K562 (cell line): ENCODE measurements around the gene NCOR2. TPM values are rescaled to one million over a fixed set of nuclear protein-coding genes. Genes with fewer than 3 reads are reported as not detected.

Experiments
- ATAC-seq: fragments of 200-7000 bp; cut with Tn5 transposase; 3 replicates; pipeline ENCODE4 v1.9.1; 2020; ENCODE audit warnings: moderate library complexity
- BruUV-seq: library from RNA; stranded (reverse); fragments of 400-500 nt; replicated peaks from 2 replicates; lab custom pipeline; 2021; lab: Mats Ljungman, UMichigan
- CTCF ChIA-PET: fragments of 300-600 bp; formaldehyde crosslinking; extraction: SDS; loops from one replicate; lab custom pipeline; 2021; ENCODE audit warnings: low intra/inter-chr PET ratio; lab: Yijun Ruan, JAX
- POLR2A ChIA-PET: fragments of 300-600, 350-650 bp; sonication (Branson Sonifier 250); formaldehyde crosslinking; extraction: SDS; loops from one replicate; lab custom pipeline; 2021; ENCODE audit warnings: antibody characterized with exemption, inconsistent platforms; lab: Yijun Ruan, JAX
- DNase-seq, 4 experiments: peaks; one replicate each; pipeline versions ENCODE4 v3.0.0 to v3.0.0-alpha.2; 2011 to 2018; ENCODE audit warnings: low spot score in 3 of 4, mixed read lengths in 3 of 4; ENCODE audit errors: extremely low read depth in 1 of 4
- FAIRE-seq: peaks from 2 replicates; lab custom pipeline; 2011; peaks lifted over from hg19 to GRCh38; lab: Jason Lieb, UNC
- H2AFZ ChIP-seq: 2 replicates; pipeline ENCODE4 v1.6.0; 2011; ENCODE audit warnings: low read depth, low read length, control low read depth, inconsistent platforms
- H3K27ac ChIP-seq: fragments of 200-600 bp; 3 replicates; pipeline ENCODE4 v1.8.0; 2011; ENCODE audit warnings: low read depth, mild to moderate bottlenecking, control low read depth, inconsistent platforms, low read length, moderate library complexity, mixed read lengths; ENCODE audit errors: extremely low read depth
- H3K27me3 ChIP-seq, 2 experiments: fragments of 300-600 bp in 1 of 2; 2 replicates in 1 of 2; 3 replicates in 1 of 2; pipeline versions ENCODE4 v1.6.0 to v1.8.0; 2011; ENCODE audit warnings: inconsistent platforms in 2 of 2, low read length in 2 of 2, mild to moderate bottlenecking in 1 of 2, mixed read lengths in 1 of 2, moderate library complexity in 1 of 2; ENCODE audit not compliant: control insufficient read depth in 2 of 2, insufficient read depth in 2 of 2
- H3K36me3 ChIP-seq: fragments of 300-600 bp; 3 replicates; pipeline ENCODE4 v1.8.0; 2011; ENCODE audit warnings: mild to moderate bottlenecking, low read length, inconsistent platforms; ENCODE audit not compliant: control insufficient read depth, insufficient read depth
- H3K4me1 ChIP-seq, 2 experiments: fragments of 200-600 bp in 1 of 2; replicated peaks in 1 of 2; 2 replicates in 1 of 2; 3 replicates in 1 of 2; pipeline versions ENCODE4 v1.5.1 to v1.8.0; 2011; ENCODE audit warnings: inconsistent platforms in 2 of 2, low read length in 2 of 2, mild to moderate bottlenecking in 1 of 2, mixed read lengths in 1 of 2, moderate library complexity in 1 of 2; ENCODE audit not compliant: control insufficient read depth in 2 of 2, insufficient read depth in 2 of 2
- H3K4me2 ChIP-seq: 2 replicates; pipeline ENCODE4 v1.6.1; 2011; ENCODE audit warnings: low read length, control low read depth, inconsistent platforms, mixed read lengths; ENCODE audit not compliant: insufficient read depth
- H3K4me3 ChIP-seq: fragments of 200-600 bp; sonication (generic), shearing (Covaris generic); 2 replicates; pipeline ENCODE4 v1.5.1; 2016; ENCODE audit warnings: control low read depth, inconsistent platforms
- H3K79me2 ChIP-seq: fragments of 200-600 bp; 3 replicates; pipeline ENCODE4 v1.8.0; 2011; ENCODE audit warnings: low read length, inconsistent platforms; ENCODE audit not compliant: control insufficient read depth, insufficient read depth
- H3K9ac ChIP-seq, 2 experiments: 2 replicates each; pipeline versions ENCODE4 v1.6.0 to v1.6.1; 2011; ENCODE audit warnings: low read depth in 2 of 2, low read length in 2 of 2, control low read depth in 1 of 2, inconsistent platforms in 1 of 2, mild to moderate bottlenecking in 1 of 2, mixed read lengths in 1 of 2; ENCODE audit not compliant: insufficient read depth in 1 of 2
- H3K9me1 ChIP-seq: one replicate; pipeline ENCODE4 v1.6.0; 2011; ENCODE audit warnings: inconsistent platforms, mild to moderate bottlenecking, low read length, moderate library complexity; ENCODE audit not compliant: control insufficient read depth, insufficient read depth
- H3K9me3 ChIP-seq: replicated peaks from 2 replicates; pipeline ENCODE4 v1.5.1; 2011; ENCODE audit warnings: low read depth, low read length, inconsistent platforms; ENCODE audit not compliant: control insufficient read depth, insufficient read depth
- H4K20me1 ChIP-seq: replicated peaks from 2 replicates; pipeline ENCODE4 v1.6.1; 2011; ENCODE audit warnings: low read length, inconsistent platforms, mixed read lengths; ENCODE audit not compliant: control insufficient read depth, insufficient read depth
- BHLHE40 ChIP-seq: IDR thresholded peaks from 2 replicates; pipeline ENCODE4 v1.6.1; 2011; ENCODE audit warnings: low read length, improper control_type of control experiment
- CREB3 ChIP-seq: fragments of 450-650 bp; conservative IDR thresholded peaks from 2 replicates; pipeline ENCODE4 v1.6.1; 2016; ENCODE audit warnings: missing genetic modification characterization, low read depth, mild to moderate bottlenecking, missing compliant biosample characterization, moderate library complexity
- GABPA ChIP-seq: fragments of 200-800 bp; sonication (Bioruptor generic); conservative IDR thresholded peaks from 2 replicates; pipeline ENCODE4 v1.6.1; 2016; ENCODE audit warnings: low read depth, missing genetic modification characterization, missing compliant biosample characterization
- GABPB1 ChIP-seq: sonication (generic); formaldehyde crosslinking; IDR thresholded peaks from 2 replicates; pipeline ENCODE4 v1.8.0; 2022; ENCODE audit warnings: mild to moderate bottlenecking, missing genetic modification reagents
- KDM5B ChIP-seq: fragments of 200-600 bp; sonication (generic); IDR thresholded peaks from 2 replicates; pipeline ENCODE4 v1.6.1; 2012; ENCODE audit warnings: low read depth, mild to moderate bottlenecking, moderate library complexity, low read length, control low read depth, inconsistent platforms; ENCODE audit not compliant: insufficient replicate concordance
- KLF6 ChIP-seq: fragments of 250-450 bp; sonication (Bioruptor Pico); IDR thresholded peaks from 2 replicates; pipeline ENCODE4 v1.4.0; 2020; ENCODE audit warnings: mild to moderate bottlenecking, moderate library complexity, borderline replicate concordance
- NFE2L1 ChIP-seq: fragments of 450-650 bp; IDR thresholded peaks from 2 replicates; pipeline ENCODE4 v1.6.1; 2016; ENCODE audit warnings: missing genetic modification characterization, low read depth, mild to moderate bottlenecking, missing compliant biosample characterization, moderate library complexity, borderline replicate concordance
- PHF8 ChIP-seq: fragments of 200-600 bp; sonication (generic); IDR thresholded peaks from 2 replicates; pipeline ENCODE4 v1.6.1; 2012; ENCODE audit warnings: mixed run types, mild to moderate bottlenecking, inconsistent platforms, low read length, moderate library complexity, borderline replicate concordance
- RB1 ChIP-seq: fragments of 450-650 bp; IDR thresholded peaks from 2 replicates; pipeline ENCODE4 v1.6.1; 2017; ENCODE audit warnings: low read depth, mild to moderate bottlenecking
- TBP ChIP-seq: optimal IDR thresholded peaks from 2 replicates; pipeline ENCODE3; 2011; ENCODE audit warnings: low read depth, low read length, improper control_type of control experiment
- ZBTB17 ChIP-seq: fragments of 450-650 bp; formaldehyde crosslinking; IDR thresholded peaks from 2 replicates; pipeline ENCODE4 v1.4.0; 2020; ENCODE audit warnings: mild to moderate bottlenecking
- ZBTB2 ChIP-seq: fragments of 450-650 bp; IDR thresholded peaks from 2 replicates; pipeline ENCODE4 v1.6.1; 2016; ENCODE audit warnings: antibody characterized with exemption
- ZBTB7A ChIP-seq: IDR thresholded peaks from 2 replicates; pipeline ENCODE4 v1.6.1; 2011; ENCODE audit warnings: low read depth, mild to moderate bottlenecking, low read length, moderate library complexity, borderline replicate concordance; ENCODE audit not compliant: control insufficient read depth
- ZNF232 ChIP-seq: sonication (generic); formaldehyde crosslinking; IDR thresholded peaks from 2 replicates; pipeline ENCODE4 v1.8.0; 2022; ENCODE audit warnings: mild to moderate bottlenecking, missing genetic modification reagents
- ZNF263 ChIP-seq: sonication (generic); formaldehyde crosslinking; IDR thresholded peaks from 2 replicates; pipeline ENCODE4 v1.8.0; 2022; ENCODE audit warnings: mild to moderate bottlenecking, missing genetic modification reagents, borderline replicate concordance
- ZNF586 ChIP-seq: fragments of 450-650 bp; formaldehyde crosslinking; conservative IDR thresholded peaks from 2 replicates; pipeline ENCODE4 v1.4.0; 2020; ENCODE audit warnings: mild to moderate bottlenecking, moderate library complexity
- ZNF589 ChIP-seq: fragments of 200-800 bp; sonication (Bioruptor generic); IDR thresholded peaks from 2 replicates; pipeline ENCODE4 v1.6.1; 2016; ENCODE audit warnings: low read depth, missing genetic modification characterization, missing compliant biosample characterization
- WGBS: fragments of 100-300 bp; shearing (Covaris generic); methylation state at CpG from one replicate; pipeline ENCODE4 v1.1.6; 2016; ENCODE audit warnings: low coverage, mixed read lengths; ENCODE audit not compliant: insufficient coverage; ENCODE audit errors: missing lambda C conversion rate; 5-methylcytosine and 5-hydroxymethylcytosine counted together
- in situ Hi-C: fragments of 300-500 bp; cut with MboI; formaldehyde crosslinking; loops from 4 replicates; pipeline ENCODE4 v1.15.0; 2018; ENCODE audit warnings: inconsistent platforms, mixed read lengths
- intact Hi-C: fragments of 100-400 bp; cut with micrococcal nuclease; formaldehyde crosslinking; loops from 2 replicates; pipeline ENCODE4 v1.14.2; 2022
- polyA plus RNA-seq, 8 experiments: library from polyadenylated mRNA; depleted of rRNA in 4 of 8; stranded (reverse) in 5 of 8; unstranded in 3 of 8; fragments of >200 nt; fragmentation: Nextera tagmentation in 2 of 8; fragmentation: Illumina TruSeq in 1 of 8; extraction: Ambion mirVana in 2 of 8; extraction: Trizol in 1 of 8; gene quantifications; 2 replicates each; pipeline versions ENCODE4 v1.2.1 to v1.2.3, GENCODE V29; 2011 to 2014; ENCODE audit warnings: inconsistent platforms in 1 of 8, missing spikeins in 1 of 8
- total RNA-seq, 7 experiments: library from RNA; depleted of rRNA in 6 of 7; stranded (reverse); fragments of >200 nt in 6 of 7; fragmentation: Illumina TruSeq in 2 of 7; extraction: Trizol in 2 of 7; gene quantifications; 2 replicates each; pipeline versions ENCODE4 v1.2.1 to v1.2.3, GENCODE V29; 2011 to 2021; ENCODE audit warnings: low replicate concordance in 1 of 7
- TF ChIP-seq, protein P1 (sequence below): fragments of 450-650 bp; formaldehyde crosslinking; IDR thresholded peaks from 2 replicates; pipeline ENCODE4 v1.4.0; 2022; ENCODE audit warnings: missing genetic modification characterization

NCOR2 gene
- total and polyA plus RNA-seq, 9 of the 15 experiments (the other 6 are each of a cell fraction or from before 2014, with no cell fraction given), result 0.18 to 126 (median 8.4) TPM

GRCh38 chr12:124573839-124574786, 6.7 kb upstream of the NCOR2 start:
- Histone ChIP-seq H3K9me1 (no peaks in the 10 kb centered on the region), H3K79me2 (no peaks in the 10 kb centered on the region), H4K20me1 (no peaks in the 10 kb centered on the region), H3K9me3 (peaks cover 6% of the 10 kb centered on the region), H3K4me1 (peaks cover 13 to 23% of the 10 kb centered on the region in 2 experiments), H3K36me3 (no peaks in the 10 kb centered on the region), H3K9ac (peak overlapping the region; percentile 48 to 83; a peak in 3 of 4 replicates), H3K4me3 (no peak overlapping the region), H3K27me3 (no peaks in the 10 kb centered on the region), H3K27ac (peak overlapping the region; percentile 64), H2AFZ (peak overlapping the region; percentile 99), H3K4me2 (peak overlapping the region; percentile 65)
- no TSS peak for BruUV-seq
- in situ Hi-C loops (no loop called here), intact Hi-C loops (no loop called here)
- ChIA-PET POLR2A (interaction anchor here (0.5 to 0.8 kb wide), 3 partner anchors 48 to 153 kb away, joined by 3 read pairs; no protein-coding TSS in a partner anchor), CTCF (no interaction called here)
- 41% methylated on average over 17 of the region's 18 CpGs for WGBS
- DNase-seq (peak; percentile 36 to 80 (median 60)), FAIRE-seq (peak; percentile 93), ATAC-seq (peak; percentile 92)
- TF ChIP-seq GABPB1 (CRISPR knock-in tag) (no peak), PHF8 (no peak), GABPA (tag) (no peak), CREB3 (tag) (0 out of 2 replicates have a peak, but pooled peaks have one; percentile 36), KDM5B (no peak), KLF6 (CRISPR knock-in tag) (no peak), ZBTB7A (no peak), ZBTB2 (no peak), ZNF586 (CRISPR knock-in tag) (no peak), NFE2L1 (tag) (peak; percentile 62; the same call in 1 of the 2 replicates), BHLHE40 (peak; percentile 32; the same call in 1 of the 2 replicates), ZBTB17 (CRISPR knock-in tag) (no peak), RB1 (no peak), ZNF589 (no peak), ZNF232 (CRISPR knock-in tag) (no peak), ZNF263 (CRISPR knock-in tag) (no peak), TBP (no peak)
- TF ChIP-seq, protein P1, sequence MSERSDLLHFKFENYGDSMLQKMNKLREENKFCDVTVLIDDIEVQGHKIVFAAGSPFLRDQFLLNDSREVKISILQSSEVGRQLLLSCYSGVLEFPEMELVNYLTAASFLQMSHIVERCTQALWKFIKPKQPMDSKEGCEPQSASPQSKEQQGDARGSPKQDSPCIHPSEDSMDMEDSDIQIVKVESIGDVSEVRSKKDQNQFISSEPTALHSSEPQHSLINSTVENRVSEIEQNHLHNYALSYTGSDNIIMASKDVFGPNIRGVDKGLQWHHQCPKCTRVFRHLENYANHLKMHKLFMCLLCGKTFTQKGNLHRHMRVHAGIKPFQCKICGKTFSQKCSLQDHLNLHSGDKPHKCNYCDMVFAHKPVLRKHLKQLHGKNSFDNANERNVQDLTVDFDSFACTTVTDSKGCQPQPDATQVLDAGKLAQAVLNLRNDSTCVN (CRISPR knock-in tag), result no peak
